Calu3 (cell line): ENCODE measurements around the gene DLK1. TPM values are rescaled to one million over a fixed set of nuclear protein-coding genes. Genes with fewer than 3 reads are reported as not detected.

Experiments used
- BruUV-seq: library from RNA; stranded (reverse); fragments of 400-500 nt; replicated peaks from 2 replicates; lab custom pipeline; 2021; lab: Mats Ljungman, UMichigan
- CTCF ChIA-PET: fragments of 300-600 bp; sonication (Branson Sonifier 250); formaldehyde crosslinking; loops from one replicate; lab custom pipeline; 2022; ENCODE audit warnings: antibody characterized with exemption; lab: Charles Lee
- DNase-seq: peaks from one replicate; pipeline ENCODE4 v3.0.0; 2022
- H3K27ac Mint-ChIP-seq: one replicate; pipeline ENCODE4 v1.8.0; 2022; ENCODE audit warnings: mixed read lengths; ENCODE audit not compliant: unreplicated experiment
- H3K27me3 Mint-ChIP-seq: one replicate; pipeline ENCODE4 v1.8.0; 2022; ENCODE audit warnings: mixed read lengths; ENCODE audit not compliant: unreplicated experiment
- H3K36me3 Mint-ChIP-seq: one replicate; pipeline ENCODE4 v1.8.0; 2022; ENCODE audit warnings: mild to moderate bottlenecking, moderate library complexity, mixed read lengths; ENCODE audit not compliant: insufficient read depth, unreplicated experiment
- H3K4me1 Mint-ChIP-seq: one replicate; pipeline ENCODE4 v1.8.0; 2022; ENCODE audit warnings: mild to moderate bottlenecking, low read depth, mixed read lengths; ENCODE audit not compliant: unreplicated experiment
- H3K4me3 Mint-ChIP-seq: one replicate; pipeline ENCODE4 v1.8.0; 2022; ENCODE audit warnings: mild to moderate bottlenecking, low read depth, moderate library complexity, mixed read lengths; ENCODE audit not compliant: unreplicated experiment
- H3K9me3 Mint-ChIP-seq: one replicate; pipeline ENCODE4 v1.8.0; 2022; ENCODE audit warnings: low read depth, mixed read lengths; ENCODE audit not compliant: unreplicated experiment
- intact Hi-C: fragments of 100-400 bp; cut with micrococcal nuclease; formaldehyde crosslinking; loops from one replicate; pipeline ENCODE4 v1.10.0; 2022; ENCODE audit not compliant: unreplicated experiment
- total RNA-seq: library from RNA; stranded (reverse); gene quantifications from 2 replicates; pipeline ENCODE4 v1.2.3, GENCODE V29; 2022
- TF ChIP-seq, protein P1 (sequence below): fragments of 200-600 bp; IDR thresholded peaks from one replicate; pipeline ENCODE4 v1.8.0; 2022; ENCODE audit warnings: antibody characterized with exemption; ENCODE audit not compliant: unreplicated experiment

The DLK1 gene
- total RNA-seq, 1 experiment from 2014 or later: not detected

DNA sequence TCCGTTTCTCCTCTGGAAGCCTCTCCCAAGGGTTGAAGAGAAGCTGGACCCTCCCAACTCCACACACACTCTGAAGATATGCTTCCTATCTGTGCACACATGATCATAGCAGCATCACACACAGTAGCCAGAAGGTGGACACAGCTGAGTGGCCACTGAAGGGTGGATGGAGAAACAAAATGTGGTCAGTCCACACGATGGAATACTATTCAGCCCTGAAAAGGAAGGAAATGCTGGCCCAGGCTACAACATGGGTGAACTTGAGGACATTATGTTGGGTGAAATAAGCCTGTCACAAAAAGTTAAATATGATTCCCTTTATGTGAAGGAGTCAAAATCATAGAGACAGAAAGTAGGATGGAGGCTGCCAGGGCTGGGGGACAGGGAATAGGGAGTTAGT lies 43.9 kb upstream of the DLK1 start:
- H3K4me3 Mint-ChIP-seq: no peak overlapping the region
- H3K4me1 Mint-ChIP-seq: no peaks in the 10 kb centered on the region
- TF ChIP-seq, protein P1, sequence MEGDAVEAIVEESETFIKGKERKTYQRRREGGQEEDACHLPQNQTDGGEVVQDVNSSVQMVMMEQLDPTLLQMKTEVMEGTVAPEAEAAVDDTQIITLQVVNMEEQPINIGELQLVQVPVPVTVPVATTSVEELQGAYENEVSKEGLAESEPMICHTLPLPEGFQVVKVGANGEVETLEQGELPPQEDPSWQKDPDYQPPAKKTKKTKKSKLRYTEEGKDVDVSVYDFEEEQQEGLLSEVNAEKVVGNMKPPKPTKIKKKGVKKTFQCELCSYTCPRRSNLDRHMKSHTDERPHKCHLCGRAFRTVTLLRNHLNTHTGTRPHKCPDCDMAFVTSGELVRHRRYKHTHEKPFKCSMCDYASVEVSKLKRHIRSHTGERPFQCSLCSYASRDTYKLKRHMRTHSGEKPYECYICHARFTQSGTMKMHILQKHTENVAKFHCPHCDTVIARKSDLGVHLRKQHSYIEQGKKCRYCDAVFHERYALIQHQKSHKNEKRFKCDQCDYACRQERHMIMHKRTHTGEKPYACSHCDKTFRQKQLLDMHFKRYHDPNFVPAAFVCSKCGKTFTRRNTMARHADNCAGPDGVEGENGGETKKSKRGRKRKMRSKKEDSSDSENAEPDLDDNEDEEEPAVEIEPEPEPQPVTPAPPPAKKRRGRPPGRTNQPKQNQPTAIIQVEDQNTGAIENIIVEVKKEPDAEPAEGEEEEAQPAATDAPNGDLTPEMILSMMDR: no peak
- H3K27me3 Mint-ChIP-seq: peaks cover 53% of the 10 kb centered on the region
- CTCF ChIA-PET: no interaction called here
- BruUV-seq: no TSS peak
- H3K36me3 Mint-ChIP-seq: no peaks in the 10 kb centered on the region
- intact Hi-C loops: no loop called here
- no peak overlapping the region for H3K27ac Mint-ChIP-seq
- DNase-seq: no peak
- H3K9me3 Mint-ChIP-seq: no peaks in the 10 kb centered on the region

DNA sequence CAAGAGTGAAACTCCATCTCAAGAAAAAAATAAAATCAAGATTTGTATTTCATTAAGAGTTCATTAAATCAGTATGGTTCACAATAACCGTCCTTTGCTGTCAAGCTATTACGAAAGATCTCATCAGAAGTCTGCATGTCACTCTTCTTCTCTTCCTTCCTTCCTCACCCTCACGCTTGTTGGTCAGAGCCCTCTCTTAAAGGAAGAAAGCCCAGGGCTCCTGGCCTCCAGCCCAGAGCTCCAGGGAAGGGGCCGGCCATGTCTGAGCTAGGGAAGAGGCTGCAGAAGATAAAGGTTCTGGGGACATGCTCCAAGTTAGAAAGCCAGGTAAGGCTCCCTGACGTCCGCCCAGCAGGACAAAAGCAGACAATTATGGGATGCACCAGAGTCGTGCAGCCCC lies 43.1 kb upstream of the DLK1 start:
- DNase-seq: no peak
- no peak overlapping the region for H3K27ac Mint-ChIP-seq
- CTCF ChIA-PET: no interaction called here
- peaks cover 60% of the 10 kb centered on the region for H3K27me3 Mint-ChIP-seq
- intact Hi-C loops: no loop called here
- no peaks in the 10 kb centered on the region for H3K36me3 Mint-ChIP-seq
- no peaks in the 10 kb centered on the region for H3K4me1 Mint-ChIP-seq
- no peak overlapping the region for H3K4me3 Mint-ChIP-seq
- TF ChIP-seq, protein P1: no peak
- no TSS peak for BruUV-seq
- H3K9me3 Mint-ChIP-seq: no peaks in the 10 kb centered on the region

DNA sequence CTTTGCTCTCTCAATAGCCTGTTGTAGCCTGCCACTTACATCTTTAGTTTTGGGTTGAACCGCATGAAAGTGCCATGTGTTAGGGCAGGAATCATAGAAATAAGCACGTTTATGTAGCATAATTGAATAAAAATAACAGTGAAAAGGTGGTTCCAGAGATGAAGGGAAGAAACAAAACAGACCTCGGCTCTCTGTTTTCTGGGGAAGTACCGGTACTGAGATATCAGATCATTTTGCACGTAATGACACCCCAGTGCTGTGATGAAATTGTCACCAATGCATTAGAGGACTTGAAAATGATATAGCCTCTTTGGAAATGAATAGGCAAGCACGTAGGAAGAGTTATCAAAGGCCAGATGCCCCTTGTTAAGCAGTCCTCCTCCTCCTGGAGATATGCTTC lies 42.5 kb upstream of the DLK1 start:
- DNase-seq: no peak
- Mint-ChIP-seq H3K36me3 (no peaks in the 10 kb centered on the region), H3K9me3 (no peaks in the 10 kb centered on the region), H3K27ac (no peak overlapping the region), H3K4me3 (no peak overlapping the region), H3K4me1 (no peaks in the 10 kb centered on the region), H3K27me3 (peaks cover 60% of the 10 kb centered on the region)
- CTCF ChIA-PET: interaction anchor here (0.6 kb wide), 1 partner anchor 758 kb away, joined by 4 read pairs; no protein-coding TSS in a partner anchor
- BruUV-seq: no TSS peak
- intact Hi-C loops: no loop called here
- TF ChIP-seq, protein P1: no peak

DNA sequence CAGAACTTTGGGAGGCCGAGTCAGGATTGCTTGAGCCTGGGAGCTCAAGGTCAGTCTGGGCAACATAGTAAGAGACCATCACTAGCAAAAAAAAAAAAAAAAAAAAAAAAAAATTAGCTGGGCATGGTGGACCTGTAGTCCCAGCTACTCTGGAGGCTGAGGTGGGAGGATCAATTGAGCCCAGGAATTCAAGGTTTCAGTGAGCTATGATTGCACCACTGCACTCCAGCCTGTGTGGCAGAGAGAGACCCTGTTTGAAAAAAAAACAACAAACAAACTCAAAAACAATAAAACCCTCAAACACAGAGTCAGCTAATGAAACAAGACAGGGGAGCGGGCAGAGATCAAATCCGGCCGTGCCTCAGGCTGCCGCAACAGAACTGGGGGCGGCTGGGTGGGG lies 41.7 kb upstream of the DLK1 start:
- peaks cover 7% of the 10 kb centered on the region for H3K4me1 Mint-ChIP-seq
- BruUV-seq: no TSS peak
- CTCF ChIA-PET: interaction anchor here (0.6 kb wide), 3 partner anchors 66 to 758 kb away, joined by 3 to 5 read pairs (median 4); no protein-coding TSS in a partner anchor
- intact Hi-C loops: no loop called here
- no peaks in the 10 kb centered on the region for H3K36me3 Mint-ChIP-seq
- no peak for DNase-seq
- H3K4me3 Mint-ChIP-seq: no peak overlapping the region
- no peaks in the 10 kb centered on the region for H3K9me3 Mint-ChIP-seq
- TF ChIP-seq, protein P1: no peak
- H3K27ac Mint-ChIP-seq: no peak overlapping the region
- H3K27me3 Mint-ChIP-seq: peaks cover 60% of the 10 kb centered on the region
